Stimulated activated CD4-positive, alpha-beta T cell treated with anti-CD3 and anti-CD28 coated beads, Interleukin-15, amount 100 ng/mL, for 48 hours (primary cell): ENCODE results near the gene NRIP2.
A peak's percentile ranks its signal among the peaks of the same experiment; 100 is the strongest.

Experiments used
- DNase-seq, 2 donors: peaks; one replicate each; pipeline ENCODE4 v3.0.0-alpha.2; 2020; ENCODE audit warnings: low read depth in 2 of 2

Gene NRIP2

GRCh38 chr12:2806700-2807099 lies 28.1 kb downstream of the NRIP2 start:
- DNase-seq: no peak

GRCh38 chr12:2805143-2805520 lies 29.7 kb downstream of the NRIP2 start:
- DNase-seq: no peak

- DNase-seq: no peak
Measured at GRCh38 chr12:2804393-2805142, 30.3 kb downstream of the NRIP2 start.

- DNase-seq: no peak
Measured at GRCh38 chr12:2803635-2804392, 31.0 kb downstream of the NRIP2 start.

- no peak for DNase-seq
Measured at GRCh38 chr12:2801044-2801783, 33.6 kb downstream of the NRIP2 start.

- no peak for DNase-seq
Measured at GRCh38 chr12:2800046-2800570, 34.7 kb downstream of the NRIP2 start.

- DNase-seq: no peak
Measured at GRCh38 chr12:2797721-2798418, 37.0 kb downstream of the NRIP2 start.

- no peak for DNase-seq
Measured at GRCh38 chr12:2796187-2796666, 38.6 kb downstream of the NRIP2 start.

- DNase-seq: peak; percentile 41 to 69
Measured at GRCh38 chr12:2795291-2796186, 39.3 kb downstream of the NRIP2 start.

GRCh38 chr12:2794736-2795289 lies 40.0 kb downstream of the NRIP2 start, which contains the start of gene FKBP4:
Gene FKBP4, plus strand, starts transcription at chr12:2794970. Its CDS starts 170 bp downstream, at chr12:2795140.
- DNase-seq: peak; percentile 77 to 86

- DNase-seq: no peak
Measured at GRCh38 chr12:2794191-2794735, 40.6 kb downstream of the NRIP2 start.

GRCh38 chr12:2793561-2793960 lies 41.3 kb downstream of the NRIP2 start:
- DNase-seq: no peak

GRCh38 chr12:2792671-2793500 lies 41.9 kb downstream of the NRIP2 start:
- no peak for DNase-seq

- DNase-seq: no peak
Measured at GRCh38 chr12:2791089-2791488, 43.7 kb downstream of the NRIP2 start.

GRCh38 chr12:2785017-2785416 lies 49.8 kb downstream of the NRIP2 start:
- DNase-seq: no peak

- DNase-seq: peak in 1 of 2 donors; percentile 22
Measured at GRCh38 chr12:2783936-2784600, 50.8 kb downstream of the NRIP2 start.

GRCh38 chr12:2779281-2779680 lies 55.6 kb downstream of the NRIP2 start:
- no peak for DNase-seq

- no peak for DNase-seq
Measured at GRCh38 chr12:2776129-2776806, 58.6 kb downstream of the NRIP2 start.
